ENCODE measurements around the gene VAV2. TPM values are rescaled to one million over a fixed set of nuclear protein-coding genes. Genes with fewer than 3 reads are reported as not detected.

The VAV2 gene
- total and polyA plus RNA-seq, 2 experiments from 2014 or later: 8.1 to 28.9 TPM

DNA sequence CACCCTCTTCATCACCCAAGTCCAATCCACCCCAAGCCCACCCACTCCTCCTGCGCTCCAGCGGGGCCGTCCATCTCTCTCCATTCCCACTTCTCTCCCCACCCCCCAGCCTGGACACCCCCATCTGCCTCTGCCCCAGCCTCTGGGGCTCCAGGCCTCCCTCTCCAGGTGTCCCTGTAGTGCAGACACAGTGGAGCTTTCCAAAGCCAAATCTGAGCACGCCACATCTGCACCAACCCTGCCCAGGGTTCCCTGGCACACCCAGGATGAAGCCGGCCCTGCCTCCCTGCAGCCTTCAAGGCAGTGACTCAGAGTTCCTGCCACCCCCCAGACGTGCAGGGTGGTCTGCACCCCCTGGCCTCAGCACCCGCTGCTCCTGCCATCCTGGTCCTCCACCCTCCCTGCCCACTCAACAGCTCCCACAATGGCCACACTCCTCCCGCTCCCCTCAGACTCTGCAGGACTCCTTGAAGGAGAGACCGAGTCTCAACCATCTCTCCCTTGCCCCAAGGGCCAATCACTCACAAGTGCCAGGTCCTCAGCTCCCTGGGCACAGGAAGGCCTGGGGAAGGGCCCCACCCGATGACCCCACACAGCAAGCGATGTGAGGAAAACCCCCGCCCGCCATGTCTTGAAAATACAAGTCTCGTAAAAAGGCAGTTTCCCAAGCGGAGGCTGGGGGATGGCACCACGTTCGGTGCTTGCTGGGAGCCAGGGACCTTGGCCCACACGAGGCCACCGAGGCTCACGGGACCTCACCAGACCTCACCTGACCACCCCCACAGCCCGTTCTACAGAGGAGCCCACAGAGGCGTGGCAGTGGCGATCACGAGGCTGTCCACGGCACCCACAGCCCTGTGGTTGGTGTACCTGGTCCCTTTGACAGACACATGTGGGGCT, 22.2 kb downstream of the VAV2 start:
- no peak overlapping the region for H3K4me2 ChIP-seq
- DNase-seq (ENCODE audit: low spot score) (no peak), ATAC-seq (no peak)
- H3K27me3 ChIP-seq (ENCODE audit: insufficient read depth): no peaks in the 10 kb centered on the region
- H3K36me3 Mint-ChIP-seq (ENCODE audit: low read depth): no peaks in the 10 kb centered on the region
- TF ChIP-seq ZNF114 (CRISPR knock-in tag; IDR thresholded peaks at IDR 0.05): no peak
- TF ChIP-seq, protein P1, sequence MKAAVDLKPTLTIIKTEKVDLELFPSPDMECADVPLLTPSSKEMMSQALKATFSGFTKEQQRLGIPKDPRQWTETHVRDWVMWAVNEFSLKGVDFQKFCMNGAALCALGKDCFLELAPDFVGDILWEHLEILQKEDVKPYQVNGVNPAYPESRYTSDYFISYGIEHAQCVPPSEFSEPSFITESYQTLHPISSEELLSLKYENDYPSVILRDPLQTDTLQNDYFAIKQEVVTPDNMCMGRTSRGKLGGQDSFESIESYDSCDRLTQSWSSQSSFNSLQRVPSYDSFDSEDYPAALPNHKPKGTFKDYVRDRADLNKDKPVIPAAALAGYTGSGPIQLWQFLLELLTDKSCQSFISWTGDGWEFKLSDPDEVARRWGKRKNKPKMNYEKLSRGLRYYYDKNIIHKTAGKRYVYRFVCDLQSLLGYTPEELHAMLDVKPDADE (IDR thresholded peaks at IDR 0.05): no peak
- TF ChIP-seq EZH2 (IDR thresholded peaks at IDR 0.05; ENCODE audit: low read depth, unreplicated experiment): no peak
- TF ChIP-seq CREB1 (CRISPR knock-in tag; IDR thresholded peaks at IDR 0.05; ENCODE audit: low read depth): no peak
- no peak for TF ChIP-seq EZH2phosphoT487 (IDR thresholded peaks at IDR 0.05; ENCODE audit: unreplicated experiment)
- TF ChIP-seq JUNB (IDR thresholded peaks at IDR 0.05; ENCODE audit: unreplicated experiment): no peak
- no peak for TF ChIP-seq STAT1 (IDR thresholded peaks at IDR 0.05; ENCODE audit: unreplicated experiment)
- TF ChIP-seq NANOG (IDR thresholded peaks at IDR 0.05; ENCODE audit: borderline replicate concordance): no peak
- TF ChIP-seq ZNF462 (CRISPR knock-in tag; IDR thresholded peaks at IDR 0.05): no peak
- TF ChIP-seq, protein P2, sequence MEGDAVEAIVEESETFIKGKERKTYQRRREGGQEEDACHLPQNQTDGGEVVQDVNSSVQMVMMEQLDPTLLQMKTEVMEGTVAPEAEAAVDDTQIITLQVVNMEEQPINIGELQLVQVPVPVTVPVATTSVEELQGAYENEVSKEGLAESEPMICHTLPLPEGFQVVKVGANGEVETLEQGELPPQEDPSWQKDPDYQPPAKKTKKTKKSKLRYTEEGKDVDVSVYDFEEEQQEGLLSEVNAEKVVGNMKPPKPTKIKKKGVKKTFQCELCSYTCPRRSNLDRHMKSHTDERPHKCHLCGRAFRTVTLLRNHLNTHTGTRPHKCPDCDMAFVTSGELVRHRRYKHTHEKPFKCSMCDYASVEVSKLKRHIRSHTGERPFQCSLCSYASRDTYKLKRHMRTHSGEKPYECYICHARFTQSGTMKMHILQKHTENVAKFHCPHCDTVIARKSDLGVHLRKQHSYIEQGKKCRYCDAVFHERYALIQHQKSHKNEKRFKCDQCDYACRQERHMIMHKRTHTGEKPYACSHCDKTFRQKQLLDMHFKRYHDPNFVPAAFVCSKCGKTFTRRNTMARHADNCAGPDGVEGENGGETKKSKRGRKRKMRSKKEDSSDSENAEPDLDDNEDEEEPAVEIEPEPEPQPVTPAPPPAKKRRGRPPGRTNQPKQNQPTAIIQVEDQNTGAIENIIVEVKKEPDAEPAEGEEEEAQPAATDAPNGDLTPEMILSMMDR (conservative IDR thresholded peaks at IDR 0.05; ENCODE audit: low read depth in 2 of 2): no peak
- TF ChIP-seq REST (IDR thresholded peaks at IDR 0.05; ENCODE audit: unreplicated experiment): no peak
- no peaks in the 10 kb centered on the region for H3F3A ChIP-seq (replicated peaks; ENCODE audit: low read depth)
- peaks cover 97% of the 10 kb centered on the region for H3K79me2 ChIP-seq (replicated peaks; ENCODE audit: insufficient read depth)
- peaks cover 14% of the 10 kb centered on the region for H3K27me3 Mint-ChIP-seq (ENCODE audit: insufficient read depth, low read depth, poor library complexity)
- H3K4me1 ChIP-seq (ENCODE audit: insufficient read depth): peaks cover 10% of the 10 kb centered on the region
- peaks cover 19% of the 10 kb centered on the region for H4K20me1 ChIP-seq (replicated peaks; ENCODE audit: insufficient read depth)
- no peak overlapping the region for H3K4me3 Mint-ChIP-seq
- no peaks in the 10 kb centered on the region for H3K9me2 ChIP-seq (ENCODE audit: insufficient read depth)
- H3K36me3 ChIP-seq (ENCODE audit: insufficient read depth): no peaks in the 10 kb centered on the region
- peaks cover under 1% of the 10 kb centered on the region; the same call in 2 of the 3 replicates for H3K9me3 Mint-ChIP-seq
- H3K27ac ChIP-seq (ENCODE audit: low read depth): no peak overlapping the region
- no peak overlapping the region for H2AFZ ChIP-seq
- peaks cover 40% of the 10 kb centered on the region for H3K4me1 Mint-ChIP-seq
- H3K4me3 ChIP-seq: no peak overlapping the region
- H3K27ac Mint-ChIP-seq: no peak overlapping the region; the same call in 1 of the 2 replicates

All from GM23338 (cell line).